NCI-H446 (cell line): ENCODE measurements around the gene GYPB.
"Not testable (repeated sequence)": the region's sequence is repeated elsewhere in the genome, so short reads cannot be mapped to it uniquely, and the experiment has no call there.

Experiments used
- DNase-seq, 2 experiments: peaks; one replicate each; lab custom pipeline; 2025; lab: John Stamatoyannopoulos, UW

Gene GYPB

GRCh38 chr4:144008602-144009001 lies 10.6 kb downstream of the GYPB start:
- DNase-seq = not testable (repeated sequence)

GRCh38 chr4:144007960-144008359 lies 11.2 kb downstream of the GYPB start:
- not testable (repeated sequence) for DNase-seq

- not testable (repeated sequence) for DNase-seq
Measured at GRCh38 chr4:144006200-144006803, 12.9 kb downstream of the GYPB start.

GRCh38 chr4:144005558-144005953 lies 13.6 kb downstream of the GYPB start:
- not testable (repeated sequence) for DNase-seq

- DNase-seq = not testable (repeated sequence)
Measured at GRCh38 chr4:144004868-144005557, 14.2 kb downstream of the GYPB start.

- not testable (repeated sequence) for DNase-seq
Measured at GRCh38 chr4:144003890-144004265, 15.3 kb downstream of the GYPB start.

- not testable (repeated sequence) for DNase-seq
Measured at GRCh38 chr4:144003205-144003889, 15.8 kb downstream of the GYPB start.

- DNase-seq = not testable (repeated sequence)
Measured at GRCh38 chr4:144000331-144000995, 18.7 kb downstream of the GYPB start.

GRCh38 chr4:143996193-143996592 lies 23.0 kb downstream of the GYPB start:
- DNase-seq = not testable (repeated sequence)

- DNase-seq = not testable (repeated sequence)
Measured at GRCh38 chr4:143991761-143992160, 27.4 kb downstream of the GYPB start.

GRCh38 chr4:143990717-143991116 lies 28.5 kb downstream of the GYPB start:
- DNase-seq = not testable (repeated sequence)

GRCh38 chr4:143986180-143986579 lies 33.0 kb downstream of the GYPB start:
- DNase-seq = no peak

GRCh38 chr4:143980776-143981175 lies 38.4 kb downstream of the GYPB start:
- not testable (repeated sequence) for DNase-seq

GRCh38 chr4:143975527-143975926 lies 43.7 kb downstream of the GYPB start:
- DNase-seq = not testable (repeated sequence)

- not testable (repeated sequence) for DNase-seq
Measured at GRCh38 chr4:143974021-143974420, 45.2 kb downstream of the GYPB start.

GRCh38 chr4:143961075-143961474 lies 58.1 kb downstream of the GYPB start:
- DNase-seq = no peak

GRCh38 chr4:143955306-143955705 lies 63.9 kb downstream of the GYPB start:
- not testable (repeated sequence) for DNase-seq

- not testable (repeated sequence) for DNase-seq
Measured at GRCh38 chr4:143951458-143951972, 67.7 kb downstream of the GYPB start.

- not testable (repeated sequence) for DNase-seq
Measured at GRCh38 chr4:143950967-143951366, 68.2 kb downstream of the GYPB start.

- DNase-seq = not testable (repeated sequence)
Measured at GRCh38 chr4:143950185-143950584, 69.0 kb downstream of the GYPB start.

- not testable (repeated sequence) for DNase-seq
Measured at GRCh38 chr4:143947493-143947892, 71.7 kb downstream of the GYPB start.
